Activated naive CD8-positive, alpha-beta T cell treated with anti-CD3 and anti-CD28 coated beads for 36 hours (primary cell): ENCODE data around the gene MYBPC1. TPM values are rescaled to one million over a fixed set of nuclear protein-coding genes. Genes with fewer than 3 reads are reported as not detected.
A peak's percentile ranks its signal among the peaks of the same experiment; 100 is the strongest.

Experiments
- DNase-seq: peaks from one replicate; pipeline ENCODE4 v3.0.0; 2021
- H3K27ac Mint-ChIP-seq: one replicate; pipeline ENCODE4 v1.8.0; 2022; ENCODE audit warnings: mild to moderate bottlenecking, moderate library complexity, mixed read lengths
- H3K27me3 Mint-ChIP-seq: one replicate; pipeline ENCODE4 v1.8.0; 2022; ENCODE audit warnings: mild to moderate bottlenecking, mixed read lengths
- H3K36me3 Mint-ChIP-seq: one replicate; pipeline ENCODE4 v1.8.0; 2021; ENCODE audit warnings: mild to moderate bottlenecking, mixed read lengths
- H3K4me1 Mint-ChIP-seq: one replicate; pipeline ENCODE4 v1.8.0; 2021; ENCODE audit warnings: mixed read lengths
- H3K4me3 Mint-ChIP-seq: one replicate; pipeline ENCODE4 v1.8.0; 2022; ENCODE audit warnings: mild to moderate bottlenecking, moderate library complexity, mixed read lengths
- H3K9me3 Mint-ChIP-seq: one replicate; pipeline ENCODE4 v1.8.0; 2022; ENCODE audit warnings: mixed read lengths
- total RNA-seq, 2 experiments: library from RNA; stranded (reverse); gene quantifications; one replicate each; pipeline ENCODE4 v1.2.3, GENCODE V29; 2021

Gene MYBPC1
- total RNA-seq, 2 experiments from 2014 or later: not detected

DNA sequence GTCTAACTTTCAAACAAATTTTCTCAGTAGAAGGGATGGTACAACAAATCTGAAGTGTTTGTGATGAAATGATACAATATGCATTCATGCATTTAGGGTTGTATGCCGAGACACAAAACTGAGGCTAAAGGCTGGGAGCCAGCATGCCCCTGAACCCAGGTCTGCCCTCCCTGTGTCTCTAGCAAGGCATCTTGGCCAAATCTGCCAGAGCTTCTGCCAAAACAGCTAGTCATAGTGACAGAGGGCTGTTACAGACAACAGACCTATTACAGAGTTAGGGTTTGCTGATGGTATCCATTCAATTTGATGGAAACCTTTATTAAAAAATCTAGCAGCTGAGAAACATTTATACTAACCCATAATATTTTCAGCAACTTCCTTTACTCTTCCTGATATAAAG, 91.4 kb downstream of the MYBPC1 start:
- no peaks in the 10 kb centered on the region for H3K27me3 Mint-ChIP-seq
- DNase-seq: no peak
- no peak overlapping the region for H3K4me3 Mint-ChIP-seq
- H3K27ac Mint-ChIP-seq: no peak overlapping the region
- H3K36me3 Mint-ChIP-seq: no peaks in the 10 kb centered on the region
- H3K4me1 Mint-ChIP-seq: no peaks in the 10 kb centered on the region
- H3K9me3 Mint-ChIP-seq: no peaks in the 10 kb centered on the region

DNA sequence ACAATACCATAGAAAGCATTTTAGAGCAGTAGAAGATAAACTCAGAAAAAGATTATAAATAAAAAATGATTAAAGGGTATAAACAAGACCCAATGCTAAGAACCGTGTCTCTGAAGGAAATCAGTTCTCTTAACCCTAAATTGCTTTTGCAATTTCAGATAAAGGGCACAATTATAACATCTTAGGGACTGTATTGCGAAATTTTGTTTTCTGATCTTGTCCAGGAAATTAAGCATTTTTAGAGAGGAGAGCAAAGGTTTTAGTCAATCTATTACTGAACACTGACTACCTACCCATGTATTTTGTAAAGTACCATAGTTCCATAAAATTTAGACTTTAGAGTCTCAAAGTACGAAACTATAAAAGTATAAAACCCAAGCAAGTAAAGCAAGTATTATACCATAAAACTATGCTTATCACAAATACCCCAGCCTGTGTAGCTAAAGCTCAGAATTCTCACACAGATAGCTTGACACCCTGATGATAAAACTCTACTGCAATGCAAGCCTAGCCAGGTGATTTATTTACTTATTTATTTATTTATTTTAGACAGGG, 95.8 kb downstream of the MYBPC1 start:
- no peaks in the 10 kb centered on the region for H3K27me3 Mint-ChIP-seq
- no peak for DNase-seq
- no peaks in the 10 kb centered on the region for H3K9me3 Mint-ChIP-seq
- no peak overlapping the region for H3K4me3 Mint-ChIP-seq
- H3K4me1 Mint-ChIP-seq: no peaks in the 10 kb centered on the region
- H3K36me3 Mint-ChIP-seq: no peaks in the 10 kb centered on the region
- H3K27ac Mint-ChIP-seq: no peak overlapping the region

DNA sequence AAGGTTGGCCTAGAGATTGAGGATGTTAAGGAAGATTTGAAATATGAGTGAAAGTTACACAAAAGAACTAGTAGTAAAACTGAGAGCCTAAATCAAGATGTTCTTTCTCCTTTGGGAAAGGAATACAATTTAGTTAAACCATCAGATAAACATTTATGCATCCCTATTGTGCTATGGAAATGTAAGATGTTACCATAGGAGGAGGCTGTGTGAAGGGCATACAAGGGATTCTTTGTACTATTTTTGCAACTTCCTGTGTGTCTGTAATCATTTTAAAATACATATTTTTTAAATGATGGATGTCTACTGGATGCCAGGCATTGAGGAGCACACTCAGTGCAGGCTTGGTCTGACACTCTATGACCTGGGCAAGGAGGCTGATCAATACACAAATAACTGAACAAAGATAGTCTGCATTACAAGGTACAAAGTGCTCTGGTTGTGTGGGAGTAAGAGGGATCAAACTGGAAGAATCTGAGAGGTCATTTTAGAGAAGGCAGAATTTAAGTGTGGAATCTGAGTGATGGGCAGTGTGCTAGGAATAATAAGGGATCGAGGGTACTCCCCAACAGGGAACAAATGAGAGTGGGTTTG, 96.8 kb downstream of the MYBPC1 start:
- Mint-ChIP-seq H3K4me3 (no peak overlapping the region), H3K4me1 (peaks cover 9% of the 10 kb centered on the region), H3K36me3 (no peaks in the 10 kb centered on the region), H3K9me3 (no peaks in the 10 kb centered on the region), H3K27ac (no peak overlapping the region), H3K27me3 (no peaks in the 10 kb centered on the region)
- no peak for DNase-seq

DNA sequence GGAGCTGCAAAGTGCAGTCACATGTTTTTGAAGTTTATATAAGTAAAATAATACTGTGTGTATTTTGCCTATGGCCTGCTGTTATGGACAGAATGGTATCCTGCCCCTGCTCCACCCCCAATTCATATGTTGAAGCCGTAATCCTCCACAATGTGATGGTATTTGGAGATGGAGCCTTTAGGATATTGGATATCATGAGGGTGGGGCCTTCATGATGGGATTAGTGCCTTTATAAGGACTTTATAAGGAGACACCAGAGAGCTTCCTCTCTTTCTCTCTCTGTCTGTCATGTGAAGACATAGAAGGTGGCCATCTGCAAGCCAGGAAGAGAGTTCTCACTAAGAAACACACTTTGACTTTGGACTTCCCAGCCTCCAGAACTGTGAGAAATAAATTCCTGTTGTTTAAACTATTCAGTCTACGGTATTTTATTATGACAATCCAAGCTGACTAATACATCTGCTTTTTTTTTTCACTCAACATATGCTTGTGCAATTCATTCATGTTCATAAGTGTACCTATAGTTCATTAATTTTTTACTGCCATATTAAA, 99.6 kb downstream of the MYBPC1 start:
- DNase-seq: no peak
- H3K36me3 Mint-ChIP-seq: peaks cover 2% of the 10 kb centered on the region
- no peaks in the 10 kb centered on the region for H3K9me3 Mint-ChIP-seq
- H3K4me1 Mint-ChIP-seq: peaks cover 21% of the 10 kb centered on the region
- H3K27ac Mint-ChIP-seq: no peak overlapping the region
- H3K27me3 Mint-ChIP-seq: no peaks in the 10 kb centered on the region
- H3K4me3 Mint-ChIP-seq: no peak overlapping the region

DNA sequence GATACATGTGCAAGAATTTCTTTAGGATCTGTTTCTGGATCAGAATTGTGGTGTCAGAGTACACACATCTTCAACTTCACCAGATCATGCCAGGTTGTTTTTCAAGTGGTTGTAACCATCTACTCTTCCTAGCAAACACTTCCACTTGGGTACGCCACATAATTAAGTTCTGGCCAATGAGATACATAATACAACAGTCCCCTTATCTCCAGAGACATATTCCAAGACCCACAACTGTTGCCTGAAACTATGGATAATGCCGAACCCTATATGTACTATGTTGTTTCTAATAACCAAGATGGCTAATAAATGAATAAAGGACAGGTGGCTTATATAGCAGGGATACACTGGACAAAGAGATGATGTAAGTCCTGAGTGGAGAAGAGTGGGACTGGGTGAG, 100.2 kb downstream of the MYBPC1 start:
- DNase-seq: no peak
- H3K4me1 Mint-ChIP-seq: peaks cover 27% of the 10 kb centered on the region
- H3K27ac Mint-ChIP-seq: no peak overlapping the region
- H3K9me3 Mint-ChIP-seq: no peaks in the 10 kb centered on the region
- H3K36me3 Mint-ChIP-seq: peaks cover 2% of the 10 kb centered on the region
- H3K4me3 Mint-ChIP-seq: no peak overlapping the region
- no peaks in the 10 kb centered on the region for H3K27me3 Mint-ChIP-seq

DNA sequence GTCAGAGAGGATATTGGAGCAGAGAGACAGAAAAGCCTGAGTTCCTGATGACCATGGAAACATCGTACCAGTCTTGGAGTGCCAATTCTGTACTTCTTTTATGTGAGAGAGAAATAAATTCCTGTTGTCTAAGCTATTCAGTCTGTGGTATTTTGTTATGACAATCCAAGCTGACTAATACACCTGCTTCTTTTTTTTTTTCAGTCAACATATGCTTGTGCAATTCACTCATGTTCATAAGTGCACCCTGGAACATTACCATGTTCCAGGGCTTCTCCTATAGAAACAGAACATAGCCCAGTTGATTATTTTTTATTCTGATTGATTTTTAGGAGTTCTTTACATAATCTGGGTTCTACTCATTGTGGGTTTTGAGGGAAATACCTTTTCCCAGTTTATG, 100.9 kb downstream of the MYBPC1 start:
- Mint-ChIP-seq H3K27me3 (no peaks in the 10 kb centered on the region), H3K4me3 (no peak overlapping the region), H3K36me3 (peaks cover 2% of the 10 kb centered on the region), H3K4me1 (peaks cover 33% of the 10 kb centered on the region), H3K9me3 (no peaks in the 10 kb centered on the region), H3K27ac (no peak overlapping the region)
- DNase-seq: no peak

DNA sequence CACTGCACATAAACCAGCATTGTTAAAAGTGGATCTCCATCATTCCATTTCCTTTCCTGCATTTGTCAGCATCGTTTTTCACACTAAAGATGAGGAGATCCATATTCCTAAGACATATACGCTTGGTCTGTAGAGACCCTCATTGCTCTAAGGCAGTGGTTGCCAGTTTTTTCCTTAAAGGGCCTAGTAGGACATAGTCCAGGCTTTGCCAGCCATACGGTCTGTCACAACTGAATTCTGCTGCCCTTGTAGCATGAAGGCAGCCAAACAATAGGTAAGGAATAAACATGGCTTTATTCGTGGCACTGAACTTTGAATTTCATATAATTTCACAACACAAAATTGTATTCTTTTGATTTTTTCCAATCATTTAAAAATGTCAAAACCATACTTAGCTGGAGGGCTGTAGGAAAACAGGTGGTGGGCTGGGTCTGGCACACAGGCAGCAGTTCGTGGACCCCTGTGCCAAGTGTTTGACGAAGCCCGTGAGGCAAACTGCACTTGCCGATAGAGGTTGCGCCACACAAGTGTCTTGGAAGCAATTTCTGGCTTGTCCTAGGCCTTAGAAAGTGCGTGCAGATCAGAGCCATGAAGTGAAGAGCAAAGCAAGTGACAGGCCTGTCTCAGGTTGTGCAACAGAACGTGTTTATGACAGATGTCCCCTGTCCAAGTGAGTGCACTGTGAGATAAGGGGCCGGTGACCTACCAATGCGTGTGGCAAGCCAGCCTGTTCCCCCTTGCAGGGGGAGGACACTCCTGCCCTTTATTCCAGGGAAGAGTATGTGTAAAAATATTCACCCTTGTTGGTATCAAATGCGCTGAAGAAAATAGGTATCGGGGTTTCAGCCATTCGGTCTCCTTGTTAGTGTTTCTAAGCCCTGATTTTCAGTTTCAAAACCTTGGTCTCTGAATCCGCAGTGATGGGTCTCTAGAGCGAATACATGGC, 101.8 kb downstream of the MYBPC1 start:
- H3K4me3 Mint-ChIP-seq: peak overlapping the region; percentile 89
- H3K36me3 Mint-ChIP-seq: peaks cover 2% of the 10 kb centered on the region
- peak; percentile 2 for DNase-seq
- no peaks in the 10 kb centered on the region for H3K27me3 Mint-ChIP-seq
- H3K4me1 Mint-ChIP-seq: peaks cover 39% of the 10 kb centered on the region
- H3K27ac Mint-ChIP-seq: peak overlapping the region; percentile 85
- H3K9me3 Mint-ChIP-seq: no peaks in the 10 kb centered on the region

DNA sequence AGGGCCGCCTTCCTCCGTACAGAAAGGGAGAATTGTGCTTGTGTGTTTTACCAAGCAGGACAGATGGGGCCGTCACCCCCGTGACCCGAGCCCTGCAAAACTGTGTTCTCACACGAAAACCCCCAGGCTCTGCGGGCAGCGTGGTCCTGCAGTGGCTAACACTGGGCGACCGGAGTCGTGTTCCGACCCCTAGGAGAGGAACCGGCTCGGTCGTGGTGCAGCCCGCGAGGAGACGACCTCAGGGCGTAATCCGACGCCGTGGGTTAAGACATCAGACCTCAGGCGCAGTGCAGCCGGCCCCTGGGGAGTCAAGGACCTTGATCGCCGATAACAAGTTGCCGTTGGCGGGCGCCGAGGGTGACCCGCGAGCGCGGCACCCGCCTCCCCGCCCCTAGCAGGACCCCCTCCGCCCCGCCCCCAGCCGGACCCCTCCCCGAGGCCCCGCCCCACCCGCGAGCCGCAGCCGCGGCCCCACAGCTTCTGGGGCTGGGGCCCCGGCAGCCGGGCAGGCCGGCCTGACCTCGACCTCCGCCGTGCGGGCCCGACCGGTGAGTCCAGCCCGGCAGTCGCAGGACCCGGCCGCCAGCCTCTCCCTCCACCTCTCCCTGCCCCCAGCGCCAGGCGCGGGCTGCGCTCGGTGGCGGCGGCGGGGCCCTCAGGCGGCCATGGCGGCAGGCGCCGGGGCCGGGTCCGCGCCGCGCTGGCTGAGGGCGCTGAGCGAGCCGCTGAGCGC, 102.6 kb downstream of the MYBPC1 start, which contains the start of gene CHPT1:
TSS of gene CHPT1 (plus strand) at position 444 of the 733 bp plus-strand sequence. CDS start at position 666, 222 bp downstream.
- no peaks in the 10 kb centered on the region for H3K27me3 Mint-ChIP-seq
- peak; percentile 70 for DNase-seq
- peak within 1 kb of the TSS; percentile 85 for H3K27ac Mint-ChIP-seq
- peaks cover 39% of the 10 kb centered on the region for H3K4me1 Mint-ChIP-seq
- peaks cover 2% of the 10 kb centered on the region for H3K36me3 Mint-ChIP-seq
- H3K9me3 Mint-ChIP-seq: no peaks in the 10 kb centered on the region
- peak within 1 kb of the TSS; percentile 89 for H3K4me3 Mint-ChIP-seq

DNA sequence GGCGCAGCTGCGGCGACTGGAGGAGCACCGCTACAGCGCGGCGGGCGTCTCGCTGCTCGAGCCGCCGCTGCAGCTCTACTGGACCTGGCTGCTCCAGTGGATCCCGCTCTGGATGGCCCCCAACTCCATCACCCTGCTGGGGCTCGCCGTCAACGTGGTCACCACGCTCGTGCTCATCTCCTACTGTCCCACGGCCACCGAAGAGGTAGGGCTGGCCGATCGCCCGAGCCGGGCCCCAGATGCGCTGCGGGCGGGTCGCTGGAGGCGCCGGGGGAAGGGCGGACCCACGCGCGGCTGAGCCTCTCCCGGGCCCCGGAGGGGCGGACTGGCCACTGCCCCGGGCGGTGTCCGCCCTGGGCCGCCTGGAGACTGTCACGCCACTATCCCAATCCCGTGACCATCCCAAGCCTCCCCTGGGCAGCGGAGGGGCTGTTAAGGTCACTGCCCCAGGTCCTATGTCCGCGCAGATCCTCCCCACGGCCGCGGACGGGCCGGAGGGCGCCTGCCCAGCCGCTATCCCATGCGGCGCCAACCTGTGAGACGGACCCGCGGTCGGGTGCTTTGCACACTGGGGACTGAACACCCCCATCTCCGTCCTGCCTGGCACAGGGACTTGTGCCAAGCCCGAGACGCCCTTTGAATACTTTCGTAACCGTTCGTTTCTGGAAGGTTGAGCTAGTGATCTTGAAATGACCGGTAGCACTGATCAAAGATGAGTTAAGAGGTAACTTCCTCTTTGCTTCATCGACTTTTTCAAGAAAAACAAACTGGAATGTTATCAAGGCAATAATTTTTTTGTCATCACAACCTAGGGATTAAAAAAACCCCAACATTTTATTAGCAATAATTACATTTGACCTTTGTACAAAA, 103.4 kb downstream of the MYBPC1 start:
- Mint-ChIP-seq H3K4me3 (peak overlapping the region; percentile 83), H3K9me3 (no peaks in the 10 kb centered on the region), H3K4me1 (peaks cover 44% of the 10 kb centered on the region), H3K27ac (peak overlapping the region; percentile 72), H3K27me3 (no peaks in the 10 kb centered on the region), H3K36me3 (peaks cover 2% of the 10 kb centered on the region)
- DNase-seq: peak; percentile 32

DNA sequence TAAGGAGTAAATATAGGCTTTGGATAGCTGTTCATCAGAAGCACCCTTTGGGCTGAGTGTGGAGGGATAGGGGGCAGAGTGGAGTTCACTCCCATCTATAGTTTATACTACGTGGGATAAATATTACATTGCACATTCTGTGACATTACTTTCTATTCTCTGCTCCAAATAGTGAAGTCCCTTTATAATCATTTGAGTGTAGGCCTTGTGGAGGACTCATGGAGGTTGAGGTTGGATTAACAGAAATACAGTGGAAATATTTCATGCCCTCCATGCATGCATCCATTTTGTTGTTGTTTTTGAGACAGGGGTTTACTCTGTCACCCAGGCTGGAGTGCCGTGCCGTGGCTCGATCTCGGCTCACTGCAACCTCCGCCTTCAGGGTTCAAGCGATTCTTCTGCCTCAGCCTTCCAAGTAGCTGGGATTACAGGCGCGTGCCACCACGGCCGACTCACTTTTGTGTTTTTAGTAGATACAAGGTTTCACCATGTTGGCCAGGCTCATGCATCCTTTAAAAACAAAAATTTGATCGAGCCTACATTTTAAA, 104.1 kb downstream of the MYBPC1 start:
- H3K4me1 Mint-ChIP-seq: peaks cover 44% of the 10 kb centered on the region
- H3K4me3 Mint-ChIP-seq: peak overlapping the region; percentile 83
- peaks cover 2% of the 10 kb centered on the region for H3K36me3 Mint-ChIP-seq
- H3K27ac Mint-ChIP-seq: no peak overlapping the region
- H3K9me3 Mint-ChIP-seq: no peaks in the 10 kb centered on the region
- peak; percentile 3 for DNase-seq
- no peaks in the 10 kb centered on the region for H3K27me3 Mint-ChIP-seq

DNA sequence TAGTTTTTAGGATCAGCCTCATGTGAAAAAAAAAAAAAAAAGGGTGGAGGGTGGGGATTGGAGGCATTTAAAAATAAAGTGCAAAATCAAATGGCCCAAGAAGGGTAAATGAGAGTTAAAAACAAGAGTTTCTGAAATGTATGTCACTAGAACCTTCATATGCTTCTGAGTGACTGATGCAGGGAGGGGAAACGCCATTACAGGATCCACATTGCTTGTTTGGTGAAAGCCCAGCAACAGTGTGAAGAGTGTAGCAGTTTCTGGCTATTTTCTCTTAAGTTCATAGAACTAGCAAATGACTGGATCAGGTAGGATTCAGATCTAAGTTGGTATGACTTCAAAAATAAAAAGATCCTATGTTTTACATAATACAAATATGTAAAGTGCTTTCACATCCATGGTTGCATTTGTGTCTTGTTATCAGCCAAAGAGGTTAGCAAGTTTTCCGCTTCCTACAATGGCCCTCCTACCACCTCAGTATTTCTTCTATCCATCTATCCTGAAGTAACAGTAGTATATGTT, 105.6 kb downstream of the MYBPC1 start:
- Mint-ChIP-seq H3K27ac (no peak overlapping the region), H3K27me3 (no peaks in the 10 kb centered on the region), H3K36me3 (peaks cover 2% of the 10 kb centered on the region), H3K9me3 (no peaks in the 10 kb centered on the region), H3K4me3 (no peak overlapping the region), H3K4me1 (peaks cover 44% of the 10 kb centered on the region)
- no peak for DNase-seq

DNA sequence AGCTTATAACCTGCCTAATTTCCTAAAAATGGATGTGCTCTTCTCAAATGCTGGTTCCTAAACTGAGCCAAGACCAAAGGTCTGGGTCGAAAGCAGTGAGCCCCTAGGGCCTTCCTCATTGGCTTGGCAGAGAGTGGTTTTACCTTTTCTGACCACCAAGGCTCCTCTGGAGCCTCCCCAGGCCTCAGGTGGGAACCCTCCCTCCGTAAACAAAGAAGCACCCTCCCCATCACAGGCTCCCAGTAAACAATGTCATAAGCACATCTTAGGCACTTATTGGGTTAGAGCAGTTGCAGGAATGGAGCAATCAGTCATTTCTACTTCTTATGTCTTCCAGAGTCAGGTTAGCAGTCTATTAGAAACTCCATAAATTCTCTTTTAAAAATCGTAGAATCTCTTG, 108.7 kb downstream of the MYBPC1 start:
- Mint-ChIP-seq H3K27me3 (no peaks in the 10 kb centered on the region), H3K4me3 (no peak overlapping the region), H3K9me3 (no peaks in the 10 kb centered on the region), H3K4me1 (peaks cover 35% of the 10 kb centered on the region), H3K36me3 (peaks cover 2% of the 10 kb centered on the region), H3K27ac (no peak overlapping the region)
- DNase-seq: no peak

DNA sequence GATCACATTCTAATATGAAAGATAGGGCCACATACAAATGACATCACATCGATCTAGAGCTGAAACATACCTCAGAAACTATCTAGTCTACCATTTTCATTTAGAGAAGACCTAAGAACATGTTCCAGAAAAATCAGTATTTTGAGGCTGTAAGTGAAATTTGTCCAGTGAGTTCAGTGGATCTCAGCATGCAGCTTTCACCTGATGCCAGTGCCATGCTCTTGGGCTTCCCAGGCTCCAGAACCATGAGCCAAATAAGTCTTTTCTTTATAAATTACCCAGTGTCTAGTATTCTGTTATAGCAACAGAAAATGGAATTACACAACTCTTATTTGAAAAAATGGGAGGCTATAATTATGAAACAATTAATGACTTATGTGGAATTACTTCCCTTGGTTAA, 111.6 kb downstream of the MYBPC1 start:
- Mint-ChIP-seq H3K4me3 (no peak overlapping the region), H3K4me1 (peaks cover 20% of the 10 kb centered on the region), H3K27me3 (no peaks in the 10 kb centered on the region), H3K9me3 (no peaks in the 10 kb centered on the region), H3K36me3 (peaks cover 7% of the 10 kb centered on the region), H3K27ac (no peak overlapping the region)
- no peak for DNase-seq
